K562 (cell line): ENCODE measurements around the gene PPM1N. TPM values are rescaled to one million over a fixed set of nuclear protein-coding genes. Genes with fewer than 3 reads are reported as not detected.

Source experiments
- BACH1 ChIP-seq: fragments of 200-800 bp; sonication (Bioruptor generic); IDR thresholded peaks from 2 replicates; pipeline ENCODE4 v1.6.1; 2016; ENCODE audit warnings: missing genetic modification characterization, missing compliant biosample characterization
- BRD4 ChIP-seq: fragments of 200-600 bp; sonication (generic); IDR thresholded peaks from 2 replicates; pipeline ENCODE4 v1.6.1; 2017; ENCODE audit warnings: inconsistent platforms
- CEBPG ChIP-seq, 3 experiments: fragments of 200-800 bp in 1 of 3; sonication (Bioruptor generic) in 1 of 3; sonication (generic) in 1 of 3; formaldehyde crosslinking in 1 of 3; IDR thresholded peaks in 2 of 3; conservative IDR thresholded peaks in 1 of 3; 2 replicates each; pipeline versions ENCODE4 v1.6.1 to v1.8.0; 2016 to 2022; ENCODE audit warnings: missing compliant biosample characterization in 2 of 3, missing genetic modification characterization in 2 of 3, mild to moderate bottlenecking in 1 of 3, missing genetic modification reagents in 1 of 3
- CHD1 ChIP-seq: fragments of 200-600 bp; sonication (generic); IDR thresholded peaks from one replicate; pipeline ENCODE4 v1.6.1; 2012; ENCODE audit warnings: mild to moderate bottlenecking, moderate library complexity, low read length, inconsistent platforms
- HMGN3 ChIP-seq: IDR thresholded peaks from 2 replicates; pipeline ENCODE4 v1.6.1; 2011; ENCODE audit warnings: borderline replicate concordance, low read depth, mild to moderate bottlenecking, mixed read lengths, low read length; ENCODE audit not compliant: insufficient read length; ENCODE audit errors: extremely low read depth
- LEF1 ChIP-seq: fragments of 450-650 bp; IDR thresholded peaks from 2 replicates; pipeline ENCODE4 v1.6.1; 2016; ENCODE audit warnings: mild to moderate bottlenecking
- MECOM ChIP-seq: fragments of 250-450 bp; sonication (Bioruptor Pico); IDR thresholded peaks from 2 replicates; pipeline ENCODE4 v1.8.0; 2022; ENCODE audit warnings: inconsistent platforms
- NELFE ChIP-seq: IDR thresholded peaks from 2 replicates; pipeline ENCODE4 v1.6.1; 2011; ENCODE audit warnings: mild to moderate bottlenecking; ENCODE audit not compliant: insufficient read depth, insufficient read length
- NR4A1 ChIP-seq, 2 experiments: fragments of 250-450 bp in 1 of 2; fragments of 450-650 bp in 1 of 2; sonication (Bioruptor Pico) in 1 of 2; IDR thresholded peaks; 2 replicates each; pipeline versions ENCODE4 v1.4.0 to v1.6.1; 2016 to 2020; ENCODE audit warnings: mild to moderate bottlenecking in 2 of 2, missing compliant biosample characterization in 1 of 2, missing genetic modification characterization in 1 of 2, moderate library complexity in 1 of 2
- XRCC4 ChIP-seq: IDR thresholded peaks from one replicate; pipeline ENCODE4 v1.6.1; 2011; ENCODE audit not compliant: insufficient read depth, insufficient read length; ENCODE audit errors: extremely low read depth
- ZNF121 ChIP-seq: sonication (generic); formaldehyde crosslinking; conservative IDR thresholded peaks from 2 replicates; pipeline ENCODE4 v1.8.0; 2022; ENCODE audit warnings: missing genetic modification reagents
- ZNF253 ChIP-seq: fragments of 250-450 bp; sonication (Bioruptor Pico); conservative IDR thresholded peaks from 2 replicates; pipeline ENCODE4 v1.6.1; 2021; ENCODE audit warnings: mild to moderate bottlenecking
- ZNF41 ChIP-seq: fragments of 250-450 bp; sonication (Bioruptor Pico); conservative IDR thresholded peaks from 2 replicates; pipeline ENCODE4 v1.4.0; 2020; ENCODE audit warnings: mild to moderate bottlenecking
- ZNF445 ChIP-seq: fragments of 250-450 bp; sonication (Bioruptor Pico); IDR thresholded peaks from 2 replicates; pipeline ENCODE4 v1.4.0; 2020; ENCODE audit warnings: low read depth, mild to moderate bottlenecking, moderate library complexity
- polyA plus RNA-seq, 8 experiments: library from polyadenylated mRNA; depleted of rRNA in 4 of 8; stranded (reverse) in 5 of 8; unstranded in 3 of 8; fragments of >200 nt; fragmentation: Nextera tagmentation in 2 of 8; fragmentation: Illumina TruSeq in 1 of 8; extraction: Ambion mirVana in 2 of 8; extraction: Trizol in 1 of 8; gene quantifications; 2 replicates each; pipeline versions ENCODE4 v1.2.1 to v1.2.3, GENCODE V29; 2011 to 2014; ENCODE audit warnings: inconsistent platforms in 1 of 8, missing spikeins in 1 of 8
- total RNA-seq, 7 experiments: library from RNA; depleted of rRNA in 6 of 7; stranded (reverse); fragments of >200 nt in 6 of 7; fragmentation: Illumina TruSeq in 2 of 7; extraction: Trizol in 2 of 7; gene quantifications; 2 replicates each; pipeline versions ENCODE4 v1.2.1 to v1.2.3, GENCODE V29; 2011 to 2021; ENCODE audit warnings: low replicate concordance in 1 of 7
- TF ChIP-seq, protein P1 (sequence below): sonication (generic); formaldehyde crosslinking; IDR thresholded peaks from 2 replicates; pipeline ENCODE4 v1.8.1; 2023; ENCODE audit warnings: mild to moderate bottlenecking, missing genetic modification reagents
- TF ChIP-seq, protein P2 (sequence below): fragments of 250-450 bp; sonication (Bioruptor Pico); IDR thresholded peaks from 2 replicates; pipeline ENCODE4 v1.9.0; 2021; ENCODE audit warnings: mild to moderate bottlenecking
- TF ChIP-seq, protein P3 (sequence below): IDR thresholded peaks from 2 replicates; pipeline ENCODE4 v1.6.1; 2011; ENCODE audit not compliant: insufficient read length; ENCODE audit errors: extremely low read depth
- TF ChIP-seq, protein P4 (sequence below), 2 experiments: fragments of 250-450 bp in 1 of 2; fragments of 450-650 bp in 1 of 2; sonication (Bioruptor Pico) in 1 of 2; IDR thresholded peaks; 2 replicates each; pipeline versions ENCODE4 v1.6.1 to v1.8.0; 2016 to 2021; ENCODE audit warnings: mild to moderate bottlenecking in 2 of 2, moderate library complexity in 2 of 2, missing compliant biosample characterization in 1 of 2, missing genetic modification characterization in 1 of 2
- TF ChIP-seq, protein P5 (sequence below): fragments of 450-650 bp; IDR thresholded peaks from 2 replicates; pipeline ENCODE4 v1.6.1; 2016; ENCODE audit warnings: borderline replicate concordance

The PPM1N gene
- total and polyA plus RNA-seq, 9 of the 15 experiments (the other 6 are each of a cell fraction or from before 2014, with no cell fraction given), result 4.5 to 15.6 (median 8.7) TPM

DNA sequence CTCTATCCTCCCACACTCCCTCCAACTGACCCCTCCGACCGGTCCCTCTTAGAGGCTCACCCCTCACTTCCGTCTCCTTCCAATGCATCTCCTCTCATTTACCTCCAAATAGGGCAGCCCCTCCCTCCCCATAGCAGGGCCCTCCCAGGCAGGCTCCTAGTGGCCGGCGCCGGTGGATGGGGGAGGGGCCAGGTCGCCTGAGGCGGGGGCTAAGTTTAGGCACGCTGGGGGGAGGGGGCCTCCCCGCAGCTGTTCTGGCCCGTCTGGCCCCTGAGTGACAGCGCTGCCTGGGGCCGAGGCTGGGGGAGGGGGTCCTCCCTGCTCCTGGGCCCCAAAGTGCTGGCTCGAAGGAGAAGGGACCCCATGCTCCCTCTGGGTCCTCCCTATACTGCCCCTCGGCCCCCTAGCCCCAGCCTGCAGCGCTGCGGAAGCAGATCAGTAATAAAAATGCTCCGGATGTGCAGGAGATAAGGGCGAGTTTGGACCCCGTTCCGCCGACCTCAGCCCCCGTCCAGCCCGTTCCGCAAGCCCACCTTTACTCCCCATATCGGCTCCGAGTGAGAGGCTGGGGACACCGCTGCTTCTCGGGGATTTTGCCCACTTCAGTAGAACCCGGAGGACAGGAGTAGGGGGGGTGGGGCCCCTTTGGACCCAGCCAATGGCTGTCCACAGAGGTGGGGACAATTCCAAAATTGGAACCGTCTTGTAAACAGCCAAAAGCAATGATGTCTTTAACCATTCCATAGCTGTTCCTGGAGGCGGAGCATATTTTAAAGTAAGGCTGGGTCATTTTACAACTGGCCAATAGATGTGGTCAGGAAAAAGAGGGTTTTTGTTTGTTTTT is 5.4 kb upstream of the PPM1N start (continued):
- TF ChIP-seq, protein P1, sequence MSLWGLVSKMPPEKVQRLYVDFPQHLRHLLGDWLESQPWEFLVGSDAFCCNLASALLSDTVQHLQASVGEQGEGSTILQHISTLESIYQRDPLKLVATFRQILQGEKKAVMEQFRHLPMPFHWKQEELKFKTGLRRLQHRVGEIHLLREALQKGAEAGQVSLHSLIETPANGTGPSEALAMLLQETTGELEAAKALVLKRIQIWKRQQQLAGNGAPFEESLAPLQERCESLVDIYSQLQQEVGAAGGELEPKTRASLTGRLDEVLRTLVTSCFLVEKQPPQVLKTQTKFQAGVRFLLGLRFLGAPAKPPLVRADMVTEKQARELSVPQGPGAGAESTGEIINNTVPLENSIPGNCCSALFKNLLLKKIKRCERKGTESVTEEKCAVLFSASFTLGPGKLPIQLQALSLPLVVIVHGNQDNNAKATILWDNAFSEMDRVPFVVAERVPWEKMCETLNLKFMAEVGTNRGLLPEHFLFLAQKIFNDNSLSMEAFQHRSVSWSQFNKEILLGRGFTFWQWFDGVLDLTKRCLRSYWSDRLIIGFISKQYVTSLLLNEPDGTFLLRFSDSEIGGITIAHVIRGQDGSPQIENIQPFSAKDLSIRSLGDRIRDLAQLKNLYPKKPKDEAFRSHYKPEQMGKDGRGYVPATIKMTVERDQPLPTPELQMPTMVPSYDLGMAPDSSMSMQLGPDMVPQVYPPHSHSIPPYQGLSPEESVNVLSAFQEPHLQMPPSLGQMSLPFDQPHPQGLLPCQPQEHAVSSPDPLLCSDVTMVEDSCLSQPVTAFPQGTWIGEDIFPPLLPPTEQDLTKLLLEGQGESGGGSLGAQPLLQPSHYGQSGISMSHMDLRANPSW (CRISPR knock-in tag), result no peak
- TF ChIP-seq ZNF253 (CRISPR knock-in tag) (no peak), MECOM (CRISPR knock-in tag) (no peak), NELFE (no peak), NR4A1 (CRISPR knock-in tag; IDR thresholded peaks at IDR 0.05) (no peak), NR4A1 (tag; IDR thresholded peaks at IDR 0.05) (no peak), ZNF41 (CRISPR knock-in tag) (no peak), CEBPG (CRISPR knock-in tag; IDR thresholded peaks at IDR 0.05) (no peak), CEBPG (tag; conservative IDR thresholded peaks at IDR 0.05 in 1 of 2, IDR thresholded peaks at IDR 0.05 in 1 of 2) (no peak), HMGN3 (no peak), BACH1 (no peak), LEF1 (peak; percentile 69), CHD1 (peak; percentile 53), XRCC4 (no peak), BRD4 (peak; percentile 79; the same call in 1 of the 2 replicates), ZNF121 (CRISPR knock-in tag) (0 out of 2 replicates have a peak, but pooled peaks have one; percentile 12), ZNF445 (no peak)
- TF ChIP-seq, protein P2, sequence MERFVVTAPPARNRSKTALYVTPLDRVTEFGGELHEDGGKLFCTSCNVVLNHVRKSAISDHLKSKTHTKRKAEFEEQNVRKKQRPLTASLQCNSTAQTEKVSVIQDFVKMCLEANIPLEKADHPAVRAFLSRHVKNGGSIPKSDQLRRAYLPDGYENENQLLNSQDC, result no peak
- TF ChIP-seq, protein P3, sequence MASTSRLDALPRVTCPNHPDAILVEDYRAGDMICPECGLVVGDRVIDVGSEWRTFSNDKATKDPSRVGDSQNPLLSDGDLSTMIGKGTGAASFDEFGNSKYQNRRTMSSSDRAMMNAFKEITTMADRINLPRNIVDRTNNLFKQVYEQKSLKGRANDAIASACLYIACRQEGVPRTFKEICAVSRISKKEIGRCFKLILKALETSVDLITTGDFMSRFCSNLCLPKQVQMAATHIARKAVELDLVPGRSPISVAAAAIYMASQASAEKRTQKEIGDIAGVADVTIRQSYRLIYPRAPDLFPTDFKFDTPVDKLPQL, result no peak
- TF ChIP-seq, protein P4, sequence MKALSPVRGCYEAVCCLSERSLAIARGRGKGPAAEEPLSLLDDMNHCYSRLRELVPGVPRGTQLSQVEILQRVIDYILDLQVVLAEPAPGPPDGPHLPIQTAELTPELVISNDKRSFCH (CRISPR knock-in tag; IDR thresholded peaks at IDR 0.05), result no peak
- TF ChIP-seq, protein P4 (tag; IDR thresholded peaks at IDR 0.05), result 0 out of 2 replicates have a peak, but pooled peaks have one; percentile 57
- TF ChIP-seq, protein P5, sequence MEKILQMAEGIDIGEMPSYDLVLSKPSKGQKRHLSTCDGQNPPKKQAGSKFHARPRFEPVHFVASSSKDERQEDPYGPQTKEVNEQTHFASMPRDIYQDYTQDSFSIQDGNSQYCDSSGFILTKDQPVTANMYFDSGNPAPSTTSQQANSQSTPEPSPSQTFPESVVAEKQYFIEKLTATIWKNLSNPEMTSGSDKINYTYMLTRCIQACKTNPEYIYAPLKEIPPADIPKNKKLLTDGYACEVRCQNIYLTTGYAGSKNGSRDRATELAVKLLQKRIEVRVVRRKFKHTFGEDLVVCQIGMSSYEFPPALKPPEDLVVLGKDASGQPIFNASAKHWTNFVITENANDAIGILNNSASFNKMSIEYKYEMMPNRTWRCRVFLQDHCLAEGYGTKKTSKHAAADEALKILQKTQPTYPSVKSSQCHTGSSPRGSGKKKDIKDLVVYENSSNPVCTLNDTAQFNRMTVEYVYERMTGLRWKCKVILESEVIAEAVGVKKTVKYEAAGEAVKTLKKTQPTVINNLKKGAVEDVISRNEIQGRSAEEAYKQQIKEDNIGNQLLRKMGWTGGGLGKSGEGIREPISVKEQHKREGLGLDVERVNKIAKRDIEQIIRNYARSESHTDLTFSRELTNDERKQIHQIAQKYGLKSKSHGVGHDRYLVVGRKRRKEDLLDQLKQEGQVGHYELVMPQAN, result no peak
